Hepatocyte (in vitro differentiated cells): ENCODE data around the gene GJB6. TPM values are rescaled to one million over a fixed set of nuclear protein-coding genes. Genes with fewer than 3 reads are reported as not detected.
A peak's percentile ranks its signal among the peaks of the same experiment; 100 is the strongest.

ENCODE experiments used
- DNase-seq: peaks from one replicate; pipeline ENCODE4 v3.0.0-alpha.2; 2016; ENCODE audit warnings: low spot score
- H2AFZ ChIP-seq: fragments of 200-600 bp; sonication (generic); 2 replicates; pipeline ENCODE4 v1.6.0; 2016; ENCODE audit warnings: antibody characterized with exemption, mild to moderate bottlenecking
- H3K27ac ChIP-seq: fragments of 200-600 bp; sonication (generic); 2 replicates; pipeline ENCODE4 v1.5.1; 2016; ENCODE audit warnings: mild to moderate bottlenecking
- H3K27me3 ChIP-seq: fragments of 200-600 bp; sonication (generic); 2 replicates; pipeline ENCODE4 v1.6.1; 2016
- H3K36me3 ChIP-seq: fragments of 200-600 bp; sonication (generic); replicated peaks from 2 replicates; pipeline ENCODE4 v1.5.1; 2016; ENCODE audit warnings: low read depth; ENCODE audit not compliant: insufficient read depth
- H3K4me1 ChIP-seq: fragments of 200-600 bp; sonication (generic); 2 replicates; pipeline ENCODE4 v1.5.1; 2016; ENCODE audit warnings: mild to moderate bottlenecking, moderate library complexity; ENCODE audit not compliant: insufficient read depth
- H3K4me2 ChIP-seq: fragments of 200-600 bp; sonication (generic); 2 replicates; pipeline ENCODE4 v1.6.0; 2016
- H3K4me3 ChIP-seq: fragments of 200-600 bp; sonication (generic); 2 replicates; pipeline ENCODE4 v1.5.1; 2016; ENCODE audit warnings: mild to moderate bottlenecking
- H3K79me2 ChIP-seq: fragments of 200-600 bp; sonication (generic); 2 replicates; pipeline ENCODE4 v1.6.0; 2017; ENCODE audit warnings: mild to moderate bottlenecking
- H3K9me2 ChIP-seq: fragments of 200-600 bp; sonication (generic); replicated peaks from 2 replicates; pipeline ENCODE4 v1.6.0; 2017; ENCODE audit warnings: mild to moderate bottlenecking; ENCODE audit not compliant: insufficient read depth
- H3K9me3 ChIP-seq: fragments of 200-600 bp; sonication (generic); 2 replicates; pipeline ENCODE4 v1.5.1; 2016; ENCODE audit warnings: low read depth, mild to moderate bottlenecking
- H4K20me1 ChIP-seq: fragments of 200-600 bp; sonication (generic); 2 replicates; pipeline ENCODE4 v1.6.0; 2016; ENCODE audit warnings: mild to moderate bottlenecking; ENCODE audit not compliant: insufficient read depth, poor library complexity, severe bottlenecking
- CTCF ChIP-seq: fragments of 200-600 bp; sonication (generic); IDR thresholded peaks from 2 replicates; pipeline ENCODE4 v1.5.1; 2016; ENCODE audit warnings: antibody characterized with exemption, mild to moderate bottlenecking; ENCODE audit not compliant: poor library complexity
- EZH2 ChIP-seq: fragments of 200-600 bp; sonication (generic); IDR thresholded peaks from 2 replicates; pipeline ENCODE4 v1.6.1; 2016; ENCODE audit warnings: antibody characterized with exemption, mild to moderate bottlenecking, borderline replicate concordance
- EZH2phosphoT487 ChIP-seq: fragments of 200-600 bp; sonication (generic); IDR thresholded peaks from one replicate; pipeline ENCODE4 v1.6.1; 2018; ENCODE audit warnings: antibody characterized with exemption, mild to moderate bottlenecking, low read depth, moderate library complexity; ENCODE audit not compliant: unreplicated experiment, severe bottlenecking
- WGBS: methylation state at CpG from one replicate; pipeline ENCODE4 v1.1.6; 2016; ENCODE audit warnings: low lambda C conversion rate; ENCODE audit errors: missing lambda C conversion rate; 5-methylcytosine and 5-hydroxymethylcytosine counted together
- polyA plus RNA-seq: library from polyadenylated mRNA; unstranded; fragments of >200 nt; fragmentation: Nextera tagmentation; extraction: Ambion mirVana; gene quantifications from 2 replicates; pipeline ENCODE4 v1.2.1, GENCODE V29; 2016
- total RNA-seq: library from RNA; depleted of rRNA; stranded (reverse); fragments of >200 nt; gene quantifications from 2 replicates; pipeline ENCODE4 v1.2.3, GENCODE V29; 2014

GJB6 gene
- total and polyA plus RNA-seq, 2 experiments from 2014 or later: 1.2 to 2.2 TPM

- H3K4me2 ChIP-seq: peak within 1 kb of the TSS; percentile 98
- no peaks in the 10 kb centered on the region for H3K9me2 ChIP-seq
- no peaks in the 10 kb centered on the region for H3K79me2 ChIP-seq
- peak; percentile 49 for DNase-seq
- H3K27ac ChIP-seq: no peak within 1 kb of the TSS
- peak within 1 kb of the TSS; percentile 46 for H3K4me3 ChIP-seq
- H3K36me3 ChIP-seq: no peaks in the 10 kb centered on the region
- H2AFZ ChIP-seq: peak within 1 kb of the TSS; percentile 96
- no peaks in the 10 kb centered on the region for H3K9me3 ChIP-seq
- TF ChIP-seq EZH2phosphoT487 (no peak), EZH2 (no peak), CTCF (no peak)
- no CpG with 5 or more reads among the region's 39 CpGs for WGBS
- H3K27me3 ChIP-seq: peaks cover 54% of the 10 kb centered on the region
- peaks cover 13% of the 10 kb centered on the region for H3K4me1 ChIP-seq
- no peaks in the 10 kb centered on the region for H4K20me1 ChIP-seq
Observed at GRCh38 chr13:20192836-20193161, 39.3 kb downstream of the GJB6 start, which contains the start of gene GJB2. Gene GJB2 (minus strand): TSS chr13:20192938. CDS start chr13:20189581, 3,357 bp downstream.

GRCh38 chr13:20192158-20192835 is 39.8 kb downstream of the GJB6 start:
- H3K27ac ChIP-seq: no peak overlapping the region
- peak overlapping the region; percentile 98 for H3K4me2 ChIP-seq
- no peaks in the 10 kb centered on the region for H3K9me2 ChIP-seq
- under 1% methylated on average over 37 of the region's 73 CpGs for WGBS
- H3K4me3 ChIP-seq: peak overlapping the region; percentile 46
- no peaks in the 10 kb centered on the region for H4K20me1 ChIP-seq
- no peaks in the 10 kb centered on the region for H3K9me3 ChIP-seq
- H3K36me3 ChIP-seq: no peaks in the 10 kb centered on the region
- TF ChIP-seq EZH2: peak; percentile 44
- no peak for TF ChIP-seq EZH2phosphoT487
- H3K4me1 ChIP-seq: peaks cover 13% of the 10 kb centered on the region
- no peaks in the 10 kb centered on the region for H3K79me2 ChIP-seq
- H3K27me3 ChIP-seq: peaks cover 54% of the 10 kb centered on the region
- peak overlapping the region; percentile 96 for H2AFZ ChIP-seq
- DNase-seq: peak; percentile 58

GRCh38 chr13:20191311-20192157 is 40.6 kb downstream of the GJB6 start:
- no peaks in the 10 kb centered on the region for H3K9me3 ChIP-seq
- no peak overlapping the region for H3K27ac ChIP-seq
- H3K4me3 ChIP-seq: peak overlapping the region; percentile 46
- WGBS: 44% methylated on average over 24 of the region's 24 CpGs
- peak overlapping the region; percentile 98 for H3K4me2 ChIP-seq
- H3K9me2 ChIP-seq: no peaks in the 10 kb centered on the region
- H2AFZ ChIP-seq: peak overlapping the region; percentile 96
- peaks cover 13% of the 10 kb centered on the region for H3K4me1 ChIP-seq
- H3K79me2 ChIP-seq: no peaks in the 10 kb centered on the region
- DNase-seq: no peak
- H3K27me3 ChIP-seq: peaks cover 48% of the 10 kb centered on the region
- TF ChIP-seq CTCF: no peak
- no peak for TF ChIP-seq EZH2phosphoT487
- TF ChIP-seq EZH2: no peak
- no peaks in the 10 kb centered on the region for H4K20me1 ChIP-seq
- H3K36me3 ChIP-seq: no peaks in the 10 kb centered on the region
